ENCODE data around the gene CTSO. TPM values are rescaled to one million over a fixed set of nuclear protein-coding genes. Genes with fewer than 3 reads are reported as not detected.
A peak's percentile ranks its signal among the peaks of the same experiment; 100 is the strongest.
"Not testable (repeated sequence)": the region's sequence is repeated elsewhere in the genome, so short reads cannot be mapped to it uniquely, and the experiment has no call there.

CTSO gene
- total RNA-seq, 1 experiment from 2014 or later: 9.6 TPM

GRCh38 chr4:155907556-155907955 lies 46.1 kb downstream of the CTSO start:
- no peak for DNase-seq (ENCODE audit: low spot score)

- DNase-seq (ENCODE audit: low spot score): peak; percentile 92
Measured at GRCh38 chr4:155906554-155907247, 47.0 kb downstream of the CTSO start.

- no peak for DNase-seq (ENCODE audit: low spot score)
Measured at GRCh38 chr4:155904331-155904730, 49.3 kb downstream of the CTSO start.

GRCh38 chr4:155903453-155903852 lies 50.2 kb downstream of the CTSO start, which contains the start of gene TDO2:
Gene TDO2 (plus strand): TSS chr4:155903696. CDS start chr4:155903759, 63 bp downstream.
- no peak for DNase-seq (ENCODE audit: low spot score)

GRCh38 chr4:155901013-155901412 lies 52.7 kb downstream of the CTSO start:
- no peak for DNase-seq (ENCODE audit: low spot score)

- DNase-seq (ENCODE audit: low spot score): peak; percentile 52
Measured at GRCh38 chr4:155900381-155900780, 53.3 kb downstream of the CTSO start.

GRCh38 chr4:155899891-155900290 lies 53.8 kb downstream of the CTSO start:
- DNase-seq (ENCODE audit: low spot score): no peak

- not testable (repeated sequence) for DNase-seq (ENCODE audit: low spot score)
Measured at GRCh38 chr4:155898371-155898770, 55.3 kb downstream of the CTSO start.

- no peak for DNase-seq (ENCODE audit: low spot score)
Measured at GRCh38 chr4:155891058-155891457, 62.6 kb downstream of the CTSO start.

GRCh38 chr4:155889946-155890345 lies 63.7 kb downstream of the CTSO start:
- no peak for DNase-seq (ENCODE audit: low spot score)

- peak; percentile 79 for DNase-seq (ENCODE audit: low spot score)
Measured at GRCh38 chr4:155889031-155889793, 64.5 kb downstream of the CTSO start.

GRCh38 chr4:155887847-155888570 lies 65.7 kb downstream of the CTSO start:
- DNase-seq (ENCODE audit: low spot score): no peak

GRCh38 chr4:155887045-155887444 lies 66.6 kb downstream of the CTSO start:
- DNase-seq (ENCODE audit: low spot score): no peak

- no peak for DNase-seq (ENCODE audit: low spot score)
Measured at GRCh38 chr4:155885666-155886065, 68.0 kb downstream of the CTSO start.

GRCh38 chr4:155883895-155884294 lies 69.8 kb downstream of the CTSO start:
- DNase-seq (ENCODE audit: low spot score): no peak

GRCh38 chr4:155881555-155881954 lies 72.1 kb downstream of the CTSO start:
- DNase-seq (ENCODE audit: low spot score): no peak

- DNase-seq (ENCODE audit: low spot score): no peak
Measured at GRCh38 chr4:155879767-155880166, 73.9 kb downstream of the CTSO start.

- no peak for DNase-seq (ENCODE audit: low spot score)
Measured at GRCh38 chr4:155878611-155879010, 75.1 kb downstream of the CTSO start.

GRCh38 chr4:155877971-155878370 lies 75.7 kb downstream of the CTSO start:
- DNase-seq (ENCODE audit: low spot score): no peak

GRCh38 chr4:155875878-155876277 lies 77.8 kb downstream of the CTSO start:
- no peak for DNase-seq (ENCODE audit: low spot score)
